HCT116 (cell line): ENCODE measurements around the gene GPR37L1. TPM values are rescaled to one million over a fixed set of nuclear protein-coding genes. Genes with fewer than 3 reads are reported as not detected.

ENCODE experiments used
- ATAC-seq: fragments of 200-7000 bp; cut with Tn5 transposase; 2 replicates; pipeline ENCODE4 v1.9.1; 2020; ENCODE audit warnings: mild to moderate bottlenecking, moderate library complexity
- BruUV-seq: library from RNA; stranded (reverse); fragments of 400-500 nt; replicated peaks from 2 replicates; lab custom pipeline; 2021; lab: Mats Ljungman, UMichigan
- CTCF ChIA-PET: fragments of 300-600 bp; sonication (Branson Sonifier 250); formaldehyde crosslinking; loops from one replicate; lab custom pipeline; 2021; ENCODE audit warnings: antibody characterized with exemption; lab: Charles Lee
- POLR2A ChIA-PET: fragments of 300-600, 350-600 bp; sonication (Branson Sonifier 250); formaldehyde crosslinking; loops from one replicate; lab custom pipeline; 2021; ENCODE audit warnings: antibody characterized with exemption; lab: Charles Lee
- RAD21 ChIA-PET, 2 experiments: fragments of 300-600 bp; sonication (Branson Sonifier 250); formaldehyde crosslinking; loops; one replicate each; lab custom pipeline; 2023; ENCODE audit warnings: low total read pairs in 2 of 2; ENCODE audit not compliant: uncharacterized antibody in 2 of 2, unreplicated experiment in 2 of 2, low non-redundant PET in 1 of 2; lab: Charles Lee
- DNase-seq: peaks from one replicate; pipeline ENCODE4 v3.0.0-alpha.2; 2010; ENCODE audit warnings: low read depth, low spot score
- H2AFZ ChIP-seq: fragments of 200-600 bp; shearing (Covaris generic), sonication (generic); 2 replicates; pipeline ENCODE4 v1.6.1; 2017; ENCODE audit warnings: low read depth, mixed run types, mixed read lengths, antibody characterized with exemption, low read length; ENCODE audit not compliant: poor library complexity, severe bottlenecking
- H3K27ac ChIP-seq: 2 replicates; pipeline ENCODE4 v1.5.1; 2012; ENCODE audit warnings: low read depth, low read length
- H3K27me3 ChIP-seq: fragments of 200-600 bp; sonication (generic); 2 replicates; pipeline ENCODE4 v1.6.1; 2016; ENCODE audit warnings: mixed run types, low read length, mixed read lengths; ENCODE audit not compliant: insufficient read depth
- H3K36me3 ChIP-seq, 2 experiments: fragments of 200-500 bp in 1 of 2; fragments of 200-600 bp in 1 of 2; sonication (Bioruptor generic) in 1 of 2; sonication (generic) in 1 of 2; 2 replicates each; pipeline versions ENCODE4 v1.5.1 to v1.6.1; 2014 to 2016; ENCODE audit warnings: low read length in 2 of 2, inconsistent platforms in 1 of 2, mixed read lengths in 1 of 2, mixed run types in 1 of 2; ENCODE audit not compliant: insufficient read depth in 2 of 2, control insufficient read depth in 1 of 2
- H3K4me1 ChIP-seq, 2 experiments: fragments of 200-600 bp in 1 of 2; sonication (generic) in 1 of 2; 2 replicates each; pipeline versions ENCODE4 v1.5.1 to v1.6.1; 2012 to 2017; ENCODE audit warnings: low read length in 2 of 2, inconsistent platforms in 1 of 2, mild to moderate bottlenecking in 1 of 2, mixed read lengths in 1 of 2, mixed run types in 1 of 2, moderate library complexity in 1 of 2; ENCODE audit not compliant: insufficient read depth in 2 of 2, control insufficient read depth in 1 of 2
- H3K4me2 ChIP-seq: fragments of 200-600 bp; sonication (generic); 2 replicates; pipeline ENCODE4 v1.6.1; 2017; ENCODE audit warnings: mixed run types, low read length, mixed read lengths
- H3K4me3 ChIP-seq, 2 experiments: fragments of 200-600 bp in 1 of 2; sonication (generic) in 1 of 2; replicated peaks in 1 of 2; 2 replicates each; pipeline ENCODE4 v1.5.1; 2011 to 2016; ENCODE audit warnings: low read length in 2 of 2, control low read depth in 1 of 2, low read depth in 1 of 2, mild to moderate bottlenecking in 1 of 2, mixed read lengths in 1 of 2, mixed run types in 1 of 2
- H3K79me2 ChIP-seq: fragments of 200-600 bp; sonication (generic); 2 replicates; pipeline ENCODE4 v1.6.1; 2017; ENCODE audit warnings: mild to moderate bottlenecking, mixed run types, low read length, moderate library complexity, mixed read lengths; ENCODE audit not compliant: insufficient read depth
- H3K9ac ChIP-seq: fragments of 200-600 bp; sonication (generic); 2 replicates; pipeline ENCODE4 v1.6.1; 2016; ENCODE audit warnings: low read length, mixed read lengths
- H3K9me2 ChIP-seq: fragments of 200-600 bp; sonication (generic), shearing (Covaris generic); 2 replicates; pipeline ENCODE4 v1.6.1; 2017; ENCODE audit warnings: mixed run types, mild to moderate bottlenecking, moderate library complexity; ENCODE audit not compliant: insufficient read depth
- H3K9me3 ChIP-seq, 2 experiments: fragments of 200-500 bp in 1 of 2; fragments of 200-600 bp in 1 of 2; sonication (Bioruptor generic) in 1 of 2; sonication (generic) in 1 of 2; 2 replicates each; pipeline ENCODE4 v1.6.1; 2014 to 2017; ENCODE audit warnings: low read length in 2 of 2, mixed read lengths in 2 of 2, inconsistent platforms in 1 of 2, low read depth in 1 of 2, mild to moderate bottlenecking in 1 of 2, mixed run types in 1 of 2, moderate library complexity in 1 of 2; ENCODE audit not compliant: control insufficient read depth in 1 of 2, insufficient read depth in 1 of 2
- H4K20me1 ChIP-seq: fragments of 200-600 bp; sonication (generic), shearing (Covaris generic); 2 replicates; pipeline ENCODE4 v1.6.1; 2017; ENCODE audit warnings: mixed run types, mild to moderate bottlenecking, moderate library complexity; ENCODE audit not compliant: insufficient read depth
- EGR1 ChIP-seq: IDR thresholded peaks from 2 replicates; pipeline ENCODE4 v1.6.1; 2012; ENCODE audit warnings: low read depth
- ELF1 ChIP-seq: IDR thresholded peaks from 2 replicates; pipeline ENCODE4 v1.6.1; 2012; ENCODE audit warnings: low read depth, borderline replicate concordance
- EZH2 ChIP-seq: fragments of 200-600 bp; sonication (generic); IDR thresholded peaks from 2 replicates; pipeline ENCODE4 v1.6.1; 2017; ENCODE audit warnings: antibody characterized with exemption, mixed run types
- JUND ChIP-seq: IDR thresholded peaks from 2 replicates; pipeline ENCODE4 v1.6.1; 2012
- MAX ChIP-seq: IDR thresholded peaks from 2 replicates; pipeline ENCODE4 v1.6.1; 2012
- POLR2AphosphoS5 ChIP-seq: IDR thresholded peaks from 2 replicates; pipeline ENCODE4 v1.6.1; 2011; ENCODE audit warnings: mild to moderate bottlenecking, low read depth, low read length, moderate library complexity
- SIN3A ChIP-seq: IDR thresholded peaks from 2 replicates; pipeline ENCODE4 v1.6.1; 2012; ENCODE audit warnings: low read depth
- SP1 ChIP-seq: IDR thresholded peaks from 2 replicates; pipeline ENCODE4 v1.6.1; 2012; ENCODE audit warnings: low read depth
- YY1 ChIP-seq: IDR thresholded peaks from 2 replicates; pipeline ENCODE4 v1.6.1; 2011; ENCODE audit warnings: low read length, low read depth, moderate library complexity, mild to moderate bottlenecking; ENCODE audit not compliant: insufficient replicate concordance; ENCODE audit errors: extremely low read depth
- ZBTB33 ChIP-seq: IDR thresholded peaks from 2 replicates; pipeline ENCODE4 v1.6.1; 2011; ENCODE audit warnings: mild to moderate bottlenecking, low read length, moderate library complexity; ENCODE audit not compliant: insufficient replicate concordance; ENCODE audit errors: extremely low read depth
- intact Hi-C: fragments of 100-400 bp; cut with micrococcal nuclease; formaldehyde crosslinking; loops from 2 replicates; pipeline ENCODE4 v1.10.0; 2022
- total RNA-seq: library from RNA; stranded (reverse); gene quantifications from one replicate; pipeline ENCODE4 v1.2.1, GENCODE V29; 2021; ENCODE audit not compliant: unreplicated experiment

Gene GPR37L1
- total RNA-seq, 1 experiment from 2014 or later = 0.10 TPM

DNA sequence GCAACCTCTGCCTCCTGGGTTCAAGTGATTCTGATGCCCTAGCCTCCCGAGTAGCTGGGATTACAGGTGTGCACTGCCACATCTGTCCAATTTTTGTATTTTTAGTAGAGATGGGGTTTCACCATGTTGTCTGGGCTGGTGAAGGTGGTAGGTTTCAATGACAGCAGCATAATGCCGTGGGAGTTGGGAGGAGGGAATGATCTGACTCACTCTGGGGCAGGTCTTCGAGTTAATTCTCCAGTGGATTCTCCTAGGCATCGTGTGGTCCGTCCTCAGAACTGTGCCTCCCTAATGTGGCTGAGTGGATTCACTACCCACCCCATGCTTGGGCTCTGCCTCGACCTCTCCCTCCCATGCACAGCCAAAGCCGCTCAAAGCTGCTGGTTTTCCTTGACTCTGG, 1.7 kb upstream of the GPR37L1 start:
- Histone ChIP-seq H3K79me2 (no peaks in the 10 kb centered on the region), H3K27ac (no peak overlapping the region), H3K36me3 (no peaks in the 10 kb centered on the region), H3K27me3 (no peaks in the 10 kb centered on the region; the same call in 1 of the 2 replicates), H4K20me1 (no peaks in the 10 kb centered on the region), H3K9me3 (no peaks in the 10 kb centered on the region), H3K9ac (no peak overlapping the region), H3K9me2 (no peaks in the 10 kb centered on the region), H3K4me1 (peaks cover 11 to 22% of the 10 kb centered on the region in 2 experiments), H3K4me3 (no peak overlapping the region), H2AFZ (no peak overlapping the region), H3K4me2 (no peak overlapping the region)
- no peak for ATAC-seq
- intact Hi-C loops = loop anchor here (5.0 kb wide), 1 partner anchor 234 kb away; the partner anchor contains the start of gene SHISA4
- ChIA-PET CTCF (interaction anchor here (0.7 to 7.6 kb wide), 3 partner anchors 113 to 186 kb away, joined by 3 to 106 read pairs (median 4); partner anchors contain the start of gene ELF3), POLR2A (interaction anchor here (1.2 kb wide), 1 partner anchor 111 kb away, joined by 6 read pairs; the partner anchor contains the start of gene ELF3), RAD21 (interaction anchor here in 1 of 2 experiments (0.6 to 2.9 kb wide), 2 partner anchors 121 to 136 kb away, joined by 3 to 10 read pairs; no protein-coding TSS in a partner anchor)
- no peak for DNase-seq
- TF ChIP-seq EGR1 = no peak
- TF ChIP-seq SIN3A = no peak
- no peak for TF ChIP-seq YY1
- TF ChIP-seq SP1 = no peak
- TF ChIP-seq MAX = no peak
- no peak for TF ChIP-seq EZH2
- no peak for TF ChIP-seq ELF1
- TF ChIP-seq POLR2AphosphoS5 = no peak
- no peak for TF ChIP-seq ZBTB33
- TF ChIP-seq JUND = no peak
- no TSS peak for BruUV-seq
